HEK293 (cell line): Measurements from ENCODE around the gene GRM5.
A peak's percentile ranks its signal among the peaks of the same experiment; 100 is the strongest.
"Not testable (repeated sequence)": the region's sequence is repeated elsewhere in the genome, so short reads cannot be mapped to it uniquely, and the experiment has no call there.

Experiments used
- CTCF ChIA-PET: fragments of 350-600 bp; formaldehyde crosslinking; extraction: SDS; loops from one replicate; lab custom pipeline; 2021; ENCODE audit warnings: antibody characterized with exemption; lab: Yijun Ruan, JAX
- POLR2A ChIA-PET: fragments of 300-600 bp; formaldehyde crosslinking; extraction: SDS; loops from one replicate; lab custom pipeline; 2020; ENCODE audit warnings: antibody characterized with exemption, inconsistent platforms; lab: Yijun Ruan, JAX
- H3K27ac ChIP-seq: fragments of 200-500 bp; sonication (Bioruptor generic); 2 replicates; pipeline ENCODE4 v1.5.1; 2014; ENCODE audit warnings: low read depth, low read length, control low read depth, inconsistent platforms; ENCODE audit errors: extremely low read depth
- H3K36me3 ChIP-seq, 2 experiments: fragments of 200-500 bp in 1 of 2; sonication (Bioruptor generic) in 1 of 2; 1 replicate in 1 of 2; 2 replicates in 1 of 2; pipeline ENCODE4 v1.5.1; 2014 to 2017; ENCODE audit warnings: inconsistent platforms in 2 of 2, low read length in 2 of 2; ENCODE audit not compliant: control insufficient read depth in 2 of 2, insufficient read depth in 1 of 2
- H3K4me1 ChIP-seq: fragments of 200-500 bp; sonication (Bioruptor generic); 2 replicates; pipeline ENCODE4 v1.5.1; 2014; ENCODE audit warnings: mild to moderate bottlenecking, low read length, inconsistent platforms; ENCODE audit not compliant: control insufficient read depth, insufficient read depth
- H3K4me3 ChIP-seq: 2 replicates; pipeline ENCODE4 v1.5.1; 2011; ENCODE audit warnings: low read depth, mild to moderate bottlenecking, control low read depth, low read length, moderate library complexity
- H3K9me3 ChIP-seq: fragments of 200-500 bp; sonication (Bioruptor generic); 2 replicates; pipeline ENCODE4 v1.5.1; 2014; ENCODE audit warnings: low read depth, low read length, inconsistent platforms; ENCODE audit not compliant: control insufficient read depth, insufficient read depth
- PRDM6 ChIP-seq: fragments of 450-650 bp; formaldehyde crosslinking; IDR thresholded peaks from 2 replicates; pipeline ENCODE4 v1.5.1; 2017; ENCODE audit warnings: missing biosample characterization, missing genetic modification characterization
- TSHZ1 ChIP-seq: fragments of 450-650 bp; formaldehyde crosslinking; IDR thresholded peaks from 2 replicates; pipeline ENCODE4 v1.5.1; 2016; ENCODE audit warnings: missing biosample characterization, missing genetic modification characterization, borderline replicate concordance
- ZBTB49 ChIP-seq: fragments of 450-650 bp; formaldehyde crosslinking; IDR thresholded peaks from 2 replicates; pipeline ENCODE4 v1.5.1; 2016; ENCODE audit warnings: missing biosample characterization, missing genetic modification characterization, low read depth
- ZNF155 ChIP-seq: fragments of 450-650 bp; formaldehyde crosslinking; IDR thresholded peaks from 2 replicates; pipeline ENCODE4 v1.5.1; 2016; ENCODE audit warnings: missing biosample characterization, missing genetic modification characterization
- ZNF239 ChIP-seq: fragments of 450-650 bp; formaldehyde crosslinking; IDR thresholded peaks from 2 replicates; pipeline ENCODE4 v1.5.1; 2016; ENCODE audit warnings: missing biosample characterization, missing genetic modification characterization
- ZNF394 ChIP-seq: fragments of 450-650 bp; formaldehyde crosslinking; IDR thresholded peaks from 2 replicates; pipeline ENCODE4 v1.5.1; 2016; ENCODE audit warnings: missing biosample characterization, missing genetic modification characterization, mild to moderate bottlenecking, moderate library complexity, borderline replicate concordance
- ZNF521 ChIP-seq: fragments of 450-650 bp; formaldehyde crosslinking; IDR thresholded peaks from 2 replicates; pipeline ENCODE4 v1.5.1; 2017; ENCODE audit warnings: missing biosample characterization, mild to moderate bottlenecking, missing genetic modification characterization
- ZNF596 ChIP-seq: fragments of 450-650 bp; IDR thresholded peaks from 2 replicates; pipeline ENCODE4 v1.5.0; 2018; ENCODE audit warnings: missing biosample characterization, mild to moderate bottlenecking, missing genetic modification characterization, moderate library complexity
- ZNF629 ChIP-seq: fragments of 450-650 bp; formaldehyde crosslinking; IDR thresholded peaks from 2 replicates; pipeline ENCODE4 v1.5.1; 2017; ENCODE audit warnings: missing biosample characterization, missing genetic modification characterization

The GRM5 gene

GRCh38 chr11:88535916-88536547 is 529.8 kb downstream of the GRM5 start:
- H3K9me3 ChIP-seq = no peaks in the 10 kb centered on the region
- H3K27ac ChIP-seq = no peak overlapping the region
- no peak overlapping the region for H3K4me3 ChIP-seq
- ChIA-PET CTCF (interaction anchor here (0.5 to 2.3 kb wide), 5 partner anchors 8 to 766 kb away, joined by 3 to 8 read pairs (median 4); no protein-coding TSS in a partner anchor), POLR2A (no interaction called here)
- H3K4me1 ChIP-seq = no peaks in the 10 kb centered on the region
- TF ChIP-seq ZNF629 (0 out of 2 replicates have a peak, but pooled peaks have one; percentile 35), ZNF394 (tag by site-specific recombination) (no peak)
- H3K36me3 ChIP-seq = no peaks in the 10 kb centered on the region

- Histone ChIP-seq H3K4me1 (no peaks in the 10 kb centered on the region), H3K36me3 (no peaks in the 10 kb centered on the region), H3K4me3 (no peak overlapping the region), H3K27ac (no peak overlapping the region), H3K9me3 (no peaks in the 10 kb centered on the region)
- no peak for TF ChIP-seq TSHZ1 (tag by site-specific recombination)
- TF ChIP-seq ZNF596 (tag by site-specific recombination) = no peak
- TF ChIP-seq ZBTB49 (tag by site-specific recombination) = no peak
- TF ChIP-seq PRDM6 = no peak
- no peak for TF ChIP-seq ZNF155
- no peak for TF ChIP-seq ZNF521 (tag by site-specific recombination)
- TF ChIP-seq ZNF239 (tag by site-specific recombination) = no peak
- CTCF ChIA-PET = interaction anchor here (0.5 to 2.3 kb wide), 5 partner anchors 9 to 765 kb away, joined by 3 to 8 read pairs (median 4); no protein-coding TSS in a partner anchor
- POLR2A ChIA-PET = no interaction called here
Measured at GRCh38 chr11:88535266-88535665, 530.5 kb downstream of the GRM5 start.

GRCh38 chr11:88534706-88535105 is 531.1 kb downstream of the GRM5 start:
- H3K4me3 ChIP-seq, H3K4me1 ChIP-seq, H3K9me3 ChIP-seq, H3K27ac ChIP-seq, POLR2A ChIA-PET, H3K36me3 ChIP-seq: not testable (repeated sequence)
- CTCF ChIA-PET = interaction anchor here (1.9 kb wide), 1 partner anchor 9 kb away, joined by 7 read pairs; no protein-coding TSS in a partner anchor
